H1 (cell line): ENCODE results near the gene LRPPRC. TPM values are rescaled to one million over a fixed set of nuclear protein-coding genes. Genes with fewer than 3 reads are reported as not detected.

Experiments used
- CTCF ChIA-PET: fragments of 300-600 bp; sonication (Branson Sonifier 250); formaldehyde crosslinking; loops from one replicate; lab custom pipeline; 2021; ENCODE audit not compliant: partially characterized antibody; lab: Charles Lee
- POLR2A ChIA-PET: fragments of 300-600 bp; sonication (Branson Sonifier 250); formaldehyde crosslinking; loops from one replicate; lab custom pipeline; 2021; ENCODE audit warnings: inconsistent platforms; ENCODE audit not compliant: partially characterized antibody; lab: Charles Lee
- DNase-seq, 2 experiments: peaks; one replicate each; pipeline versions ENCODE4 v3.0.0 to v3.0.0-alpha.2; 2010 to 2022; ENCODE audit warnings: low spot score in 2 of 2, low read depth in 1 of 2, mixed read lengths in 1 of 2
- FAIRE-seq: peaks from 2 replicates; lab custom pipeline; 2011; peaks lifted over from hg19 to GRCh38; lab: Jason Lieb, UNC
- H2AFZ ChIP-seq: 2 replicates; pipeline ENCODE4 v1.8.1; 2012; ENCODE audit warnings: low read length, inconsistent platforms
- H2AK5ac ChIP-seq: 2 replicates; pipeline ENCODE4 v1.6.1; 2013; ENCODE audit warnings: low read depth, low read length
- H2BK120ac ChIP-seq: replicated peaks from 2 replicates; pipeline ENCODE3; 2013; ENCODE audit warnings: low read depth, low read length, inconsistent platforms
- H2BK12ac ChIP-seq: 2 replicates; pipeline ENCODE4 v1.6.1; 2013; ENCODE audit warnings: low read depth, low read length
- H2BK15ac ChIP-seq: 2 replicates; pipeline ENCODE4 v1.6.1; 2013; ENCODE audit warnings: low read length
- H2BK20ac ChIP-seq: 2 replicates; pipeline ENCODE4 v1.6.1; 2013; ENCODE audit warnings: low read length
- H2BK5ac ChIP-seq: 2 replicates; pipeline ENCODE4 v1.6.1; 2013; ENCODE audit warnings: low read depth, low read length
- H3K14ac ChIP-seq: 2 replicates; pipeline ENCODE4 v1.6.1; 2013; ENCODE audit warnings: inconsistent platforms; ENCODE audit not compliant: insufficient read length
- H3K18ac ChIP-seq: 2 replicates; pipeline ENCODE4 v1.6.1; 2013; ENCODE audit warnings: low read length; ENCODE audit errors: extremely low read depth
- H3K23ac ChIP-seq: 2 replicates; pipeline ENCODE4 v1.6.1; 2013; ENCODE audit warnings: inconsistent platforms; ENCODE audit not compliant: insufficient read length
- H3K23me2 ChIP-seq: 2 replicates; pipeline ENCODE4 v1.6.1; 2013; ENCODE audit warnings: low read depth, low read length
- H3K27ac ChIP-seq: 2 replicates; pipeline ENCODE4 v1.6.1; 2011; ENCODE audit warnings: low read depth, low read length, inconsistent platforms
- H3K27me3 ChIP-seq, 4 experiments: replicated peaks in 1 of 4; 1 replicate in 1 of 4; 2 replicates in 3 of 4; pipeline versions ENCODE4 v1.6.1 to v1.8.1; 2011 to 2013; ENCODE audit warnings: low read length in 3 of 4, mild to moderate bottlenecking in 3 of 4, inconsistent platforms in 2 of 4, mixed read lengths in 2 of 4, moderate library complexity in 1 of 4; ENCODE audit not compliant: control insufficient read depth in 3 of 4, insufficient read depth in 3 of 4; ENCODE audit errors: extremely low read depth in 1 of 4
- H3K36me3 ChIP-seq, 4 experiments: 2 replicates each; pipeline versions ENCODE4 v1.6.1 to v1.8.1; 2011 to 2013; ENCODE audit warnings: mild to moderate bottlenecking in 4 of 4, low read length in 3 of 4, moderate library complexity in 2 of 4, control low read depth in 1 of 4, inconsistent platforms in 1 of 4; ENCODE audit not compliant: insufficient read depth in 4 of 4, control insufficient read depth in 2 of 4
- H3K4ac ChIP-seq: replicated peaks from 2 replicates; pipeline ENCODE3; 2013; ENCODE audit warnings: low read length, low read depth, mixed read lengths, inconsistent platforms; ENCODE audit not compliant: insufficient read length
- H3K4me1 ChIP-seq, 4 experiments: replicated peaks in 1 of 4; 1 replicate in 1 of 4; 2 replicates in 3 of 4; pipeline versions ENCODE4 v1.6.1 to v1.8.1; 2011 to 2013; ENCODE audit warnings: low read length in 3 of 4, inconsistent platforms in 2 of 4, mixed read lengths in 1 of 4; ENCODE audit not compliant: insufficient read depth in 4 of 4, control insufficient read depth in 3 of 4
- H3K4me2 ChIP-seq, 2 experiments: 2 replicates each; pipeline versions ENCODE4 v1.6.1 to v1.8.1; 2011 to 2013; ENCODE audit warnings: low read depth in 2 of 2, low read length in 2 of 2, control low read depth in 1 of 2, inconsistent platforms in 1 of 2, mild to moderate bottlenecking in 1 of 2; ENCODE audit not compliant: insufficient read depth in 1 of 2
- H3K4me3 ChIP-seq, 4 experiments: fragments of 200-600, 300-600 bp in 1 of 4; sonication (generic), shearing (Covaris generic), sonication (Bioruptor Twin) in 1 of 4; 2 replicates each; pipeline versions ENCODE4 v1.5.1 to v1.8.1; 2011 to 2016; ENCODE audit warnings: low read length in 4 of 4, low read depth in 3 of 4, control low read depth in 2 of 4, inconsistent platforms in 2 of 4, mild to moderate bottlenecking in 2 of 4, mixed read lengths in 1 of 4, moderate library complexity in 1 of 4; ENCODE audit not compliant: insufficient read depth in 2 of 4; ENCODE audit errors: extremely low read depth in 1 of 4
- H3K56ac ChIP-seq: replicated peaks from 2 replicates; pipeline ENCODE3; 2013; ENCODE audit warnings: low read depth, mild to moderate bottlenecking, mixed read lengths, low read length, inconsistent platforms; ENCODE audit not compliant: insufficient read length
- H3K79me1 ChIP-seq: 2 replicates; pipeline ENCODE4 v1.6.1; 2013; ENCODE audit warnings: low read depth, low read length, control low read depth
- H3K79me2 ChIP-seq, 2 experiments: 2 replicates each; pipeline versions ENCODE4 v1.6.1 to v1.8.1; 2012 to 2013; ENCODE audit warnings: low read length in 2 of 2, mild to moderate bottlenecking in 2 of 2, inconsistent platforms in 1 of 2; ENCODE audit not compliant: insufficient read depth in 2 of 2, control insufficient read depth in 1 of 2
- H3K9ac ChIP-seq, 4 experiments: replicated peaks in 1 of 4; 1 replicate in 1 of 4; 2 replicates in 3 of 4; pipeline versions ENCODE4 v1.6.1 to v1.8.1; 2011 to 2013; ENCODE audit warnings: low read depth in 3 of 4, low read length in 3 of 4, control low read depth in 2 of 4, mild to moderate bottlenecking in 2 of 4, moderate library complexity in 2 of 4, inconsistent platforms in 1 of 4; ENCODE audit errors: extremely low read depth in 1 of 4
- H3K9me3 ChIP-seq, 2 experiments: 2 replicates each; pipeline versions ENCODE4 v1.6.1 to v1.8.1; 2012 to 2013; ENCODE audit warnings: mild to moderate bottlenecking in 2 of 2, moderate library complexity in 2 of 2, control low read depth in 1 of 2, inconsistent platforms in 1 of 2, low read depth in 1 of 2, low read length in 1 of 2, mixed read lengths in 1 of 2; ENCODE audit not compliant: insufficient read depth in 2 of 2
- H4K20me1 ChIP-seq, 2 experiments: replicated peaks in 1 of 2; 2 replicates each; pipeline versions ENCODE3 to v1.8.1; 2011 to 2013; ENCODE audit warnings: inconsistent platforms in 2 of 2, low read length in 2 of 2, mild to moderate bottlenecking in 1 of 2; ENCODE audit not compliant: insufficient read depth in 2 of 2, control insufficient read depth in 1 of 2
- H4K5ac ChIP-seq: 2 replicates; pipeline ENCODE4 v1.6.1; 2013; ENCODE audit warnings: low read length, low read depth, mixed read lengths, inconsistent platforms; ENCODE audit not compliant: insufficient read length
- H4K8ac ChIP-seq: 2 replicates; pipeline ENCODE4 v1.8.0; 2013; ENCODE audit warnings: mild to moderate bottlenecking, moderate library complexity, low read length, inconsistent platforms; ENCODE audit not compliant: insufficient read depth; ENCODE audit errors: extremely low read depth
- H4K91ac ChIP-seq: replicated peaks from 2 replicates; pipeline ENCODE3; 2013; ENCODE audit warnings: low read length, mixed read lengths, inconsistent platforms; ENCODE audit not compliant: insufficient read length
- ATF2 ChIP-seq: IDR thresholded peaks from 2 replicates; pipeline ENCODE4 v1.6.1; 2012; ENCODE audit warnings: low read length, inconsistent platforms
- BCL11A ChIP-seq, 2 experiments: IDR thresholded peaks; one replicate each; pipeline ENCODE4 v1.6.1; 2011; ENCODE audit warnings: low read depth in 2 of 2, low read length in 2 of 2, mild to moderate bottlenecking in 2 of 2
- BRCA1 ChIP-seq: IDR thresholded peaks from 2 replicates; pipeline ENCODE4 v1.6.1; 2012; ENCODE audit warnings: low read depth, low read length, improper control_type of control experiment
- CHD1 ChIP-seq: IDR thresholded peaks from 2 replicates; pipeline ENCODE4 v1.6.1; 2012; ENCODE audit warnings: low read depth, low read length, improper control_type of control experiment
- CHD2 ChIP-seq: IDR thresholded peaks from 2 replicates; pipeline ENCODE4 v1.6.1; 2012; ENCODE audit warnings: low read length, improper control_type of control experiment
- CTBP2 ChIP-seq: IDR thresholded peaks from 2 replicates; pipeline ENCODE4 v1.7.0; 2011; ENCODE audit warnings: borderline replicate concordance, mild to moderate bottlenecking, moderate library complexity, mixed read lengths, low read length; ENCODE audit not compliant: insufficient read depth, insufficient read length
- EGR1 ChIP-seq: IDR thresholded peaks from 2 replicates; pipeline ENCODE4 v1.6.1; 2011; ENCODE audit warnings: low read depth, low read length, borderline replicate concordance
- RFX5 ChIP-seq: IDR thresholded peaks from 2 replicates; pipeline ENCODE4 v1.6.1; 2011; ENCODE audit warnings: low read depth, low read length, improper control_type of control experiment, borderline replicate concordance
- WGBS, 2 experiments: shearing (Covaris generic) in 1 of 2; methylation state at CpG; one replicate each; pipeline versions ENCODE4 v1.1.6 to v1.1.7; 2013 to 2015; ENCODE audit warnings: low lambda C conversion rate in 2 of 2, mixed read lengths in 2 of 2, inconsistent platforms in 1 of 2, low coverage in 1 of 2, missing lambda C conversion rate in 1 of 2; ENCODE audit not compliant: insufficient replicate concordance in 2 of 2, insufficient coverage in 1 of 2, insufficient read length in 1 of 2; ENCODE audit errors: extremely low coverage in 1 of 2, missing lambda C conversion rate in 1 of 2; 5-methylcytosine and 5-hydroxymethylcytosine counted together
- polyA plus RNA-seq, 7 experiments: library from polyadenylated mRNA; depleted of rRNA in 3 of 7; stranded (reverse) in 5 of 7; unstranded in 2 of 7; fragments of >200 nt in 5 of 7; fragments of 200-250 nt in 2 of 7; gene quantifications; 1 replicate in 5 of 7; 2 replicates in 1 of 7; 4 replicates in 1 of 7; pipeline versions ENCODE4 v1.2.1 to v1.2.3, GENCODE V29; 2011 to 2013; ENCODE audit warnings: missing spikeins in 2 of 7, mixed read lengths in 2 of 7
- total RNA-seq: library from RNA; stranded (reverse); fragmentation: NEBNext Ultra II Directional; extraction: Animal tissue kit (Norgen Biotek cat#: 25700); gene quantifications from 2 replicates; pipeline ENCODE4 v1.2.1, GENCODE V29; 2021

LRPPRC gene
- total and polyA plus RNA-seq, 2 of the 8 experiments (the other 6 are each of a cell fraction or from before 2014, with no cell fraction given): 43.4 to 167 TPM

- Histone ChIP-seq H3K4me3 (no peak overlapping the region), H4K5ac (no peak overlapping the region), H2AFZ (peak overlapping the region; percentile 50; the same call in 1 of the 2 replicates), H3K36me3 (no peaks in the 10 kb centered on the region), H3K23ac (no peak overlapping the region), H3K79me2 (no peaks in the 10 kb centered on the region), H3K56ac (no peak overlapping the region), H3K9ac (no peak overlapping the region), H3K27me3 (no peaks in the 10 kb centered on the region), H2BK5ac (no peak overlapping the region), H2BK20ac (no peak overlapping the region), H3K4me2 (no peak overlapping the region), H3K9me3 (no peaks in the 10 kb centered on the region), H4K20me1 (no peaks in the 10 kb centered on the region), H3K4ac (no peak overlapping the region), H3K23me2 (no peaks in the 10 kb centered on the region), H4K8ac (no peak overlapping the region), H3K4me1 (peaks cover 0 to 3% (median 0%) of the 10 kb centered on the region in 4 experiments; a peak in 1 of 7 replicates), H2BK120ac (no peak overlapping the region), H2BK12ac (no peak overlapping the region), H2AK5ac (no peak overlapping the region), H3K14ac (no peak overlapping the region), H2BK15ac (no peak overlapping the region), H4K91ac (no peak overlapping the region), H3K27ac (no peak overlapping the region), H3K18ac (no peak overlapping the region), H3K79me1 (no peaks in the 10 kb centered on the region)
- ChIA-PET POLR2A (interaction anchor here (0.8 to 1.7 kb wide), 2 partner anchors 9 to 11 kb away, joined by 3 to 7 read pairs; no protein-coding TSS in a partner anchor), CTCF (no interaction called here)
- TF ChIP-seq CHD2: no peak
- TF ChIP-seq ATF2: no peak
- no peak for TF ChIP-seq BCL11A (IDR thresholded peaks at IDR 0.05; ENCODE audit: low read depth in 2 of 2, low read length in 2 of 2)
- TF ChIP-seq CTBP2: no peak
- TF ChIP-seq CHD1: no peak
- no peak for TF ChIP-seq EGR1
- TF ChIP-seq BRCA1: no peak
- TF ChIP-seq RFX5: no peak
- WGBS, 2 experiments: 93% methylated on average over 3 of the region's 3 CpGs; no CpG with 5 or more reads in 1 of the 2 experiments
- FAIRE-seq (no peak), DNase-seq (no peak)
Measured at GRCh38 chr2:44005846-44006245, 10.1 kb upstream of the LRPPRC start.
